WTC11 (cell line): Measurements from ENCODE around the gene BCOR. TPM values are rescaled to one million over a fixed set of nuclear protein-coding genes. Genes with fewer than 3 reads are reported as not detected.

Experiments
- ATAC-seq: fragments of 200-7000 bp; cut with Tn5 transposase; 2 replicates; pipeline ENCODE4 v1.10.0; 2021; ENCODE audit warnings: mild to moderate bottlenecking, moderate library complexity
- CTCF ChIA-PET: fragments of 300-600 bp; sonication (Branson Sonifier 250); formaldehyde crosslinking; loops from one replicate; lab custom pipeline; 2021; ENCODE audit warnings: antibody characterized with exemption; lab: Charles Lee
- POLR2A ChIA-PET: fragments of 350-600 bp; sonication (Branson Sonifier 250); formaldehyde crosslinking; loops from one replicate; lab custom pipeline; 2021; ENCODE audit warnings: antibody characterized with exemption; lab: Charles Lee
- DNase-seq: peaks from one replicate; pipeline ENCODE4 v3.0.0; 2021; ENCODE audit warnings: low spot score
- H3K27ac Mint-ChIP-seq: 2 replicates; pipeline ENCODE4 v1.8.0; 2021; ENCODE audit warnings: mixed read lengths
- H3K27me3 Mint-ChIP-seq: 2 replicates; pipeline ENCODE4 v1.8.0; 2021; ENCODE audit warnings: low read depth, mild to moderate bottlenecking, moderate library complexity, mixed read lengths
- H3K36me3 Mint-ChIP-seq: 2 replicates; pipeline ENCODE4 v1.8.0; 2021; ENCODE audit warnings: mixed read lengths
- H3K4me1 Mint-ChIP-seq: 2 replicates; pipeline ENCODE4 v1.8.0; 2022; ENCODE audit warnings: mixed read lengths
- H3K4me3 Mint-ChIP-seq: 2 replicates; pipeline ENCODE4 v1.8.0; 2021; ENCODE audit warnings: mild to moderate bottlenecking, moderate library complexity, mixed read lengths
- H3K9me3 Mint-ChIP-seq: 2 replicates; pipeline ENCODE4 v1.8.0; 2021; ENCODE audit warnings: mixed read lengths
- ATF2 ChIP-seq: sonication (generic); formaldehyde crosslinking; IDR thresholded peaks from 2 replicates; pipeline ENCODE4 v1.8.1; 2022; ENCODE audit warnings: low read depth, missing genetic modification reagents, borderline replicate concordance
- CBFB ChIP-seq: sonication (generic); formaldehyde crosslinking; IDR thresholded peaks from 2 replicates; pipeline ENCODE4 v1.8.1; 2022; ENCODE audit warnings: mild to moderate bottlenecking, low read depth, missing genetic modification reagents
- CDX4 ChIP-seq: fragments of 250-450 bp; sonication (Bioruptor Pico); IDR thresholded peaks from 2 replicates; pipeline ENCODE4 v1.9.0; 2021; ENCODE audit warnings: moderate library complexity, mild to moderate bottlenecking, inconsistent platforms, borderline replicate concordance
- FOXP4 ChIP-seq: sonication (generic); formaldehyde crosslinking; IDR thresholded peaks from 2 replicates; pipeline ENCODE4 v1.8.0; 2022; ENCODE audit warnings: mild to moderate bottlenecking, missing genetic modification reagents
- GRHL2 ChIP-seq: fragments of 250-450 bp; sonication (Bioruptor Pico); IDR thresholded peaks from 2 replicates; pipeline ENCODE4 v1.8.0; 2022; ENCODE audit warnings: mild to moderate bottlenecking, moderate library complexity; ENCODE audit not compliant: insufficient replicate concordance, severe bottlenecking
- HMGA2 ChIP-seq: fragments of 250-450 bp; sonication (Bioruptor Pico); IDR thresholded peaks from 2 replicates; pipeline ENCODE4 v1.4.0; 2021; ENCODE audit warnings: mild to moderate bottlenecking, moderate library complexity
- HMGXB4 ChIP-seq: sonication (generic); formaldehyde crosslinking; IDR thresholded peaks from 2 replicates; pipeline ENCODE4 v1.8.1; 2023; ENCODE audit warnings: mild to moderate bottlenecking, moderate library complexity, missing genetic modification reagents
- MYBL2 ChIP-seq: sonication (generic); formaldehyde crosslinking; IDR thresholded peaks from 2 replicates; pipeline ENCODE4 v1.8.1; 2023; ENCODE audit warnings: mild to moderate bottlenecking, moderate library complexity, missing genetic modification reagents
- NR1H2 ChIP-seq: sonication (generic); formaldehyde crosslinking; IDR thresholded peaks from 2 replicates; pipeline ENCODE4 v1.9.0; 2021; ENCODE audit warnings: mild to moderate bottlenecking, moderate library complexity, missing genetic modification reagents
- STAT6 ChIP-seq: sonication (generic); formaldehyde crosslinking; conservative IDR thresholded peaks from 2 replicates; pipeline ENCODE4 v1.8.1; 2023; ENCODE audit warnings: mild to moderate bottlenecking, low read depth, missing genetic modification reagents, moderate library complexity
- TCF7 ChIP-seq: sonication (generic); formaldehyde crosslinking; IDR thresholded peaks from 2 replicates; pipeline ENCODE4 v1.8.0; 2022; ENCODE audit warnings: mild to moderate bottlenecking, low read depth, missing genetic modification reagents, moderate library complexity
- TEAD1 ChIP-seq: sonication (generic); formaldehyde crosslinking; IDR thresholded peaks from 2 replicates; pipeline ENCODE4 v1.8.0; 2022; ENCODE audit warnings: mild to moderate bottlenecking, missing genetic modification reagents
- USF1 ChIP-seq: sonication (generic); formaldehyde crosslinking; IDR thresholded peaks from 2 replicates; pipeline ENCODE4 v1.8.0; 2022; ENCODE audit warnings: mild to moderate bottlenecking, missing genetic modification reagents
- ZBTB43 ChIP-seq: sonication (generic); formaldehyde crosslinking; IDR thresholded peaks from 2 replicates; pipeline ENCODE4 v1.8.1; 2023; ENCODE audit warnings: mild to moderate bottlenecking, missing genetic modification reagents
- ZNF219 ChIP-seq: sonication (generic); formaldehyde crosslinking; IDR thresholded peaks from 2 replicates; pipeline ENCODE4 v1.8.0; 2023; ENCODE audit warnings: missing genetic modification reagents, mild to moderate bottlenecking, borderline replicate concordance
- ZNF232 ChIP-seq: sonication (generic); formaldehyde crosslinking; IDR thresholded peaks from 2 replicates; pipeline ENCODE4 v1.8.0; 2022; ENCODE audit warnings: mild to moderate bottlenecking, missing genetic modification reagents
- ZNF317 ChIP-seq: sonication (generic); formaldehyde crosslinking; IDR thresholded peaks from 2 replicates; pipeline ENCODE4 v1.8.1; 2023; ENCODE audit warnings: low read depth, mild to moderate bottlenecking, moderate library complexity, missing genetic modification reagents, borderline replicate concordance
- ZNF512 ChIP-seq: sonication (generic); formaldehyde crosslinking; IDR thresholded peaks from 2 replicates; pipeline ENCODE4 v1.8.1; 2022; ENCODE audit warnings: missing genetic modification reagents, borderline replicate concordance
- ZSCAN18 ChIP-seq: fragments of 250-450 bp; sonication (Bioruptor Pico); IDR thresholded peaks from 2 replicates; pipeline ENCODE4 v2.1.2; 2022; ENCODE audit warnings: mild to moderate bottlenecking, moderate library complexity
- total RNA-seq: library from RNA; stranded (reverse); gene quantifications from 3 replicates; pipeline ENCODE4 v1.2.3, GENCODE V29; 2021

Gene BCOR
- total RNA-seq, 1 experiment from 2014 or later: 44.5 TPM

- Mint-ChIP-seq H3K4me3 (no peak overlapping the region), H3K4me1 (peaks cover 11% of the 10 kb centered on the region), H3K36me3 (no peaks in the 10 kb centered on the region), H3K9me3 (no peaks in the 10 kb centered on the region), H3K27me3 (no peaks in the 10 kb centered on the region), H3K27ac (no peak overlapping the region)
- TF ChIP-seq ZSCAN18 (CRISPR knock-in tag): no peak
- no peak for TF ChIP-seq ZNF317 (CRISPR knock-in tag)
- TF ChIP-seq CDX4 (CRISPR knock-in tag): no peak
- TF ChIP-seq FOXP4 (CRISPR knock-in tag): no peak
- TF ChIP-seq STAT6 (CRISPR knock-in tag): no peak
- no peak for TF ChIP-seq ATF2 (CRISPR knock-in tag)
- ATAC-seq (no peak), DNase-seq (no peak)
- ChIA-PET POLR2A (no interaction called here), CTCF (no interaction called here)
Measured at GRCh38 chrX:40037367-40037766, 60.4 kb downstream of the BCOR start.

- DNase-seq (no peak), ATAC-seq (no peak)
- no peaks in the 10 kb centered on the region for H3K36me3 Mint-ChIP-seq
- CTCF ChIA-PET: no interaction called here
- H3K4me3 Mint-ChIP-seq: no peak overlapping the region
- no peaks in the 10 kb centered on the region for H3K27me3 Mint-ChIP-seq
- POLR2A ChIA-PET: no interaction called here
- no peak overlapping the region for H3K27ac Mint-ChIP-seq
- H3K9me3 Mint-ChIP-seq: no peaks in the 10 kb centered on the region
- H3K4me1 Mint-ChIP-seq: peaks cover 9% of the 10 kb centered on the region; the same call in 1 of the 2 replicates
- TF ChIP-seq ZNF232 (CRISPR knock-in tag) (no peak), GRHL2 (CRISPR knock-in tag) (no peak), ZNF512 (CRISPR knock-in tag) (no peak), HMGXB4 (CRISPR knock-in tag) (no peak), ZNF219 (CRISPR knock-in tag) (no peak), TEAD1 (no peak), MYBL2 (no peak), CBFB (CRISPR knock-in tag) (no peak), HMGA2 (CRISPR knock-in tag) (no peak), ZBTB43 (no peak), TCF7 (no peak), USF1 (no peak), NR1H2 (CRISPR knock-in tag) (no peak)
Measured at GRCh38 chrX:40035726-40036125, 62.0 kb downstream of the BCOR start.
